ENCODE data around the gene FCHO2.

FCHO2 gene

DNA sequence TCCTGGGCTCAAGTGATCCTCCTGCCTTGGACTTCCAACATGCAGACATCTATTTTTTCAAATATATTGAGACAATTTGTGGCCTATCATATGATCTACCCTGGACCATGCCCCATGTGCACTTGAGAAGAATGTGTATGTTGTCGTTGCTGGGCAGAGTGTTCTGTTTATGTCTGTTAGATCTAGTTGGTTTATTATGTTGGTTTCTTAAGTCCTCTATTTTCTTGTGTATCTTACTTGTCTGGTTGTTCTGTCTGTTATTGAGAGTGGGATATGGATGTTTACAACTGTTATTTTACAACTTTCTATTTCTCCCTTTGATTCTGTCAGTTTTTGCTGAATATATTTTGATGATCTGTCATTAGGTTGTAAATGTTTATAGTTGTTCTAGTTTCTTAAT is 154.3 kb downstream of the FCHO2 start:
- TF ChIP-seq EZH2phosphoT487 (IDR thresholded peaks at IDR 0.05; ENCODE audit: low read depth): no peak
- TF ChIP-seq, protein P1, sequence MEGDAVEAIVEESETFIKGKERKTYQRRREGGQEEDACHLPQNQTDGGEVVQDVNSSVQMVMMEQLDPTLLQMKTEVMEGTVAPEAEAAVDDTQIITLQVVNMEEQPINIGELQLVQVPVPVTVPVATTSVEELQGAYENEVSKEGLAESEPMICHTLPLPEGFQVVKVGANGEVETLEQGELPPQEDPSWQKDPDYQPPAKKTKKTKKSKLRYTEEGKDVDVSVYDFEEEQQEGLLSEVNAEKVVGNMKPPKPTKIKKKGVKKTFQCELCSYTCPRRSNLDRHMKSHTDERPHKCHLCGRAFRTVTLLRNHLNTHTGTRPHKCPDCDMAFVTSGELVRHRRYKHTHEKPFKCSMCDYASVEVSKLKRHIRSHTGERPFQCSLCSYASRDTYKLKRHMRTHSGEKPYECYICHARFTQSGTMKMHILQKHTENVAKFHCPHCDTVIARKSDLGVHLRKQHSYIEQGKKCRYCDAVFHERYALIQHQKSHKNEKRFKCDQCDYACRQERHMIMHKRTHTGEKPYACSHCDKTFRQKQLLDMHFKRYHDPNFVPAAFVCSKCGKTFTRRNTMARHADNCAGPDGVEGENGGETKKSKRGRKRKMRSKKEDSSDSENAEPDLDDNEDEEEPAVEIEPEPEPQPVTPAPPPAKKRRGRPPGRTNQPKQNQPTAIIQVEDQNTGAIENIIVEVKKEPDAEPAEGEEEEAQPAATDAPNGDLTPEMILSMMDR (IDR thresholded peaks at IDR 0.05; ENCODE audit: low read depth, low read length): no peak
- H3K36me3 ChIP-seq (replicated peaks; ENCODE audit: low read depth, low read length): no peaks in the 10 kb centered on the region
- peaks cover 2% of the 10 kb centered on the region; the same call in 1 of the 2 replicates for H3K27me3 ChIP-seq (ENCODE audit: low read depth, low read length)
- no peaks in the 10 kb centered on the region for H3K9me3 ChIP-seq (ENCODE audit: insufficient read depth, low read length)
- H4K20me1 ChIP-seq (ENCODE audit: insufficient read depth, low read length): no peaks in the 10 kb centered on the region
- H3K4me2 ChIP-seq (ENCODE audit: low read length): no peak overlapping the region
- H3K9ac ChIP-seq (ENCODE audit: low read length): no peak overlapping the region
- no peak overlapping the region for H3K4me3 ChIP-seq (ENCODE audit: low read length)
- H3K4me1 ChIP-seq (ENCODE audit: low read length): no peaks in the 10 kb centered on the region
- H3K79me2 ChIP-seq (ENCODE audit: low read length): no peaks in the 10 kb centered on the region
- no peak overlapping the region for H3K27ac ChIP-seq (ENCODE audit: low read length)
- H2AFZ ChIP-seq (ENCODE audit: low read depth, low read length): no peak overlapping the region

DNA sequence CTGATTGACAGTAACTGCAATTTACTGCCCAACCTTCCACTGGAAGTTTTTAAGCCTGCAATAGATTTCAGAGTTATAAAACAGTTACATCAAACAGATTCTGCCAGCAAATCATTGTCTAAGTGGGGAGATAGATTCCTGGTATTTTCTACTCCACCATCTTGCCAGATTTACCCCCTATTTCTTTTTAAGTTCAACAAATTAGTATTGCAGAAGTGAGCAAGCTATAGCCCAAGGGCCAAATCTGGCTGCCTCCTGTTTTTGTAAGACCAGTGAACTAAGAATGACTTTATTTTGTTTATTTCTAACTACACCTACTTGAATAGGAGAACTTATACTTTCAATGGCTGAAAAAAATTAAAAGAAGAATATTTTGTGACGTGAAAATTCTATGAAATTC is 155.7 kb downstream of the FCHO2 start:
- no peak overlapping the region for H2AFZ ChIP-seq (ENCODE audit: low read depth, low read length)
- no peak overlapping the region for H3K27ac ChIP-seq (ENCODE audit: low read length)
- no peaks in the 10 kb centered on the region for H4K20me1 ChIP-seq (ENCODE audit: insufficient read depth, low read length)
- no peak for TF ChIP-seq EZH2phosphoT487 (IDR thresholded peaks at IDR 0.05; ENCODE audit: low read depth)
- TF ChIP-seq, protein P1 (IDR thresholded peaks at IDR 0.05; ENCODE audit: low read depth, low read length): no peak
- H3K4me2 ChIP-seq (ENCODE audit: low read length): no peak overlapping the region
- no peak overlapping the region for H3K9ac ChIP-seq (ENCODE audit: low read length)
- no peaks in the 10 kb centered on the region for H3K79me2 ChIP-seq (ENCODE audit: low read length)
- H3K9me3 ChIP-seq (ENCODE audit: insufficient read depth, low read length): no peaks in the 10 kb centered on the region
- no peak overlapping the region for H3K4me3 ChIP-seq (ENCODE audit: low read length)
- peaks cover 11% of the 10 kb centered on the region; the same call in 1 of the 2 replicates for H3K27me3 ChIP-seq (ENCODE audit: low read depth, low read length)
- no peaks in the 10 kb centered on the region for H3K36me3 ChIP-seq (replicated peaks; ENCODE audit: low read depth, low read length)
- 0 out of 2 replicates have a peak, but pooled peaks cover 4% of the 10 kb centered on the region for H3K4me1 ChIP-seq (ENCODE audit: low read length)

DNA sequence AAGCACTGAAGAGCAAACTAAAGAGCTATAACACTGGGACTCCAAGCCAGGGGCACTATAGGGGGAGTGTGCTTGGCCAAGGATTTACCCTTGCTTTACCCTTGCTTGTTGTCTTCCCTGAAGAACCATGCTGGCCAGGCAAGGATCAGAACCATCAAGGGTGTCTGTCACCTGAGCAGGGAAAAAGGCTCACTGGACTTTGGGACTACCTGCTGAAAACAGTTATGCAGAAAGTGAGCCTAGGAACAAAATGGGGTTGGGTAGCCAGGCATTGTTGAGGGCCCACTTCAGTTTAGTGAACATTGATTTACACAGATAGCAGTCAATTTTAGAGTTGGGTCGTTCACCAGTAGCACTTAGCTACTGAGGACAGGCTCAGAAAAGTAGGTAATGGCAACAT is 156.5 kb downstream of the FCHO2 start:
- Histone ChIP-seq H4K20me1 (ENCODE audit: insufficient read depth, low read length) (no peaks in the 10 kb centered on the region), H3K4me2 (ENCODE audit: low read length) (no peak overlapping the region), H3K4me1 (ENCODE audit: low read length) (0 out of 2 replicates have a peak, but pooled peaks cover 4% of the 10 kb centered on the region), H3K79me2 (ENCODE audit: low read length) (no peaks in the 10 kb centered on the region), H3K27ac (ENCODE audit: low read length) (no peak overlapping the region), H3K9me3 (ENCODE audit: insufficient read depth, low read length) (no peaks in the 10 kb centered on the region), H3K36me3 (replicated peaks; ENCODE audit: low read depth, low read length) (no peaks in the 10 kb centered on the region), H2AFZ (ENCODE audit: low read depth, low read length) (no peak overlapping the region), H3K9ac (ENCODE audit: low read length) (no peak overlapping the region), H3K27me3 (ENCODE audit: low read depth, low read length) (peaks cover 11% of the 10 kb centered on the region; the same call in 1 of the 2 replicates), H3K4me3 (ENCODE audit: low read length) (no peak overlapping the region)
- TF ChIP-seq EZH2phosphoT487 (IDR thresholded peaks at IDR 0.05; ENCODE audit: low read depth): no peak
- TF ChIP-seq, protein P1 (IDR thresholded peaks at IDR 0.05; ENCODE audit: low read depth, low read length): no peak

DNA sequence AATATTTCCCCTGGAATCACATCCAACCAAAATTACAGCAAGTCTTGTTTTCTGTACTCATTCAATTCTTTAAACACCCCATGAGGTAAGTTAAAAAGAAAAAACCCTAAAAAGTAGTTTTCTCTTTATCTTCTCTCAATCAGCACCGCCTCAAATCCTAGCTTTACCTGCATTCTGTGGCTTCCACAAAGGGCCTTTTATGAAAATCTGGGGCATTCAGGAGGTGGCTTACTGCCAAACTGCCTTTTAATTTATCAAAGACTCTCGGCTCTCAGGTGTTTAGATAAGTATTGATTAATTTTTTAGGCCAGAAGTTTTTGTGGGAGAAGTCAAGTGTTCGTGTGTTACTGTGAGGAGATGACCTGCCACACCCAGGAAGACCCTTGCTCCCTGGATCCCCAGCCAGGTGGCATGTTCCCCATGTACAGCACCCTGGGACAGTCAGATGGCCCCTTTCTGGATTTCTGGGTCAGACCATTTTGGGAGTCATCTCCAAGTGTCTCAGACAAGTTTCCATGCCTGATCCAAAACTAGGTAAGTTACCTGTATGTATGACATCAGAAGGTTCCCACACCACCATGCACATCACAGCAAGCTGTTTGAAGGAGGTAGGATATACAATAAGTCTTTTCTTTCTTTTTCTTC is 158.3 kb downstream of the FCHO2 start:
- Histone ChIP-seq H3K4me2 (ENCODE audit: low read length) (no peak overlapping the region), H3K4me1 (ENCODE audit: low read length) (peaks cover 10% of the 10 kb centered on the region), H3K4me3 (ENCODE audit: low read length) (no peak overlapping the region), H3K79me2 (ENCODE audit: low read length) (no peaks in the 10 kb centered on the region), H3K36me3 (replicated peaks; ENCODE audit: low read depth, low read length) (no peaks in the 10 kb centered on the region), H3K9me3 (ENCODE audit: insufficient read depth, low read length) (no peaks in the 10 kb centered on the region), H3K27me3 (ENCODE audit: low read depth, low read length) (peaks cover 11% of the 10 kb centered on the region; the same call in 1 of the 2 replicates), H4K20me1 (ENCODE audit: insufficient read depth, low read length) (no peaks in the 10 kb centered on the region), H3K9ac (ENCODE audit: low read length) (no peak overlapping the region), H2AFZ (ENCODE audit: low read depth, low read length) (no peak overlapping the region), H3K27ac (ENCODE audit: low read length) (no peak overlapping the region)
- no peak for TF ChIP-seq EZH2phosphoT487 (IDR thresholded peaks at IDR 0.05; ENCODE audit: low read depth)
- TF ChIP-seq, protein P1 (IDR thresholded peaks at IDR 0.05; ENCODE audit: low read depth, low read length): no peak
